Neural progenitor cell (in vitro differentiated cells): ENCODE results near the gene TPSD1.
"Not testable (repeated sequence)": the region's sequence is repeated elsewhere in the genome, so short reads cannot be mapped to it uniquely, and the experiment has no call there.

Source experiments
- CTCF ChIP-seq: fragments of 200-600 bp; sonication (generic); IDR thresholded peaks from 2 replicates; pipeline ENCODE4 v1.5.1; 2017; ENCODE audit warnings: antibody characterized with exemption, mild to moderate bottlenecking
- EZH2phosphoT487 ChIP-seq: fragments of 200-600 bp; sonication (generic); IDR thresholded peaks from 2 replicates; pipeline ENCODE4 v1.6.1; 2017; ENCODE audit warnings: antibody characterized with exemption

GRCh38 chr16:1296688-1297017 lies 40.8 kb downstream of the TPSD1 start:
- not testable (repeated sequence) for TF ChIP-seq CTCF, EZH2phosphoT487
